ENCODE data around the gene CHST12.

Gene CHST12

DNA sequence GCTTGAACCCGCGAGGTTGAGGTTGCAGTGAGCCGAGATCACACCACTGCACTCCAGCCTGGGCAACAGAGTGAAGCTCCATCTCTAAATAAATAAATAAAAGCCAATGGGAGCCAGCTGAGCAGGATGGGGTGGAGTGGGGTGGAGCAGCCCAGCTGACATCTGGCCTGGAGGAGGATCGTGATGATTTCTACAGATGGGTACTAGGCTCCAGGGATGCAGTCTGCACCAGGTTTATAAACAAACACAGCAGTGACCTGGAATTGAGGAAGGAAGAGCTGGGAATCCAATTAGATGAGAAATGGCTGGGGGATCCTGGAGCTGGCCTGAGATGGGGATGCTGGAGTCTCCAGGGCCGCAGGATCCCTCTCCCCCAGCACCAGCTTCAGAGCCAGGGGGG lies 80.1 kb downstream of the CHST12 start:
- H2AFZ ChIP-seq (ENCODE audit: insufficient read depth, low read length, poor library complexity) = no peak overlapping the region
- H3K27ac ChIP-seq (ENCODE audit: low read depth, low read length) = no peak overlapping the region
- H3K79me2 ChIP-seq (ENCODE audit: control insufficient read depth, insufficient read depth, low read length, poor library complexity) = no peaks in the 10 kb centered on the region
- no peaks in the 10 kb centered on the region for H3K79me1 ChIP-seq (ENCODE audit: low read length)
- H3K27me3 ChIP-seq (ENCODE audit: insufficient read depth, low read length) = no peaks in the 10 kb centered on the region
- H4K8ac ChIP-seq (ENCODE audit: low read depth, low read length) = no peak overlapping the region
- no CpG with 5 or more reads among the region's 5 CpGs for WGBS (ENCODE audit: extremely low coverage, insufficient coverage, insufficient read length)
- no peaks in the 10 kb centered on the region for H3K4me1 ChIP-seq (ENCODE audit: control insufficient read depth in 1 of 2, insufficient read depth in 2 of 2, low read length in 2 of 2)
- H3K4ac ChIP-seq (ENCODE audit: low read depth, low read length) = no peak overlapping the region
- no peaks in the 10 kb centered on the region for H3K36me3 ChIP-seq (ENCODE audit: control insufficient read depth in 1 of 2, insufficient read depth in 2 of 2, low read length in 2 of 2)
- no peak overlapping the region for H2BK5ac ChIP-seq (ENCODE audit: low read depth, low read length, poor library complexity)
- H3K14ac ChIP-seq (ENCODE audit: low read length) = no peak overlapping the region
- H3K18ac ChIP-seq (ENCODE audit: low read length) = no peak overlapping the region
- H3K4me2 ChIP-seq (ENCODE audit: low read length) = no peak overlapping the region
- DNase-seq = no peak
- no peak overlapping the region for H2BK12ac ChIP-seq (ENCODE audit: low read length)
- no peak overlapping the region for H4K12ac ChIP-seq (ENCODE audit: low read depth, low read length)
- no peak overlapping the region for H3K4me3 ChIP-seq (ENCODE audit: low read depth, low read length)
- no peak overlapping the region for H3K9ac ChIP-seq (ENCODE audit: low read length)
- H2AK5ac ChIP-seq (ENCODE audit: low read length) = no peak overlapping the region
- H2BK120ac ChIP-seq (ENCODE audit: insufficient read depth, low read length, poor library complexity) = no peak overlapping the region
- H3K9me3 ChIP-seq (ENCODE audit: insufficient read depth, low read depth, low read length) = no peaks in the 10 kb centered on the region
- H4K91ac ChIP-seq (ENCODE audit: low read depth, low read length) = no peak overlapping the region
- no peak overlapping the region for H3K23ac ChIP-seq (ENCODE audit: low read length)

- no peak overlapping the region for H3K14ac ChIP-seq (ENCODE audit: low read length)
- H3K9ac ChIP-seq (ENCODE audit: low read length) = no peak overlapping the region
- no peak overlapping the region for H2BK120ac ChIP-seq (ENCODE audit: insufficient read depth, low read length, poor library complexity)
- H3K18ac ChIP-seq (ENCODE audit: low read length) = no peak overlapping the region
- H3K79me1 ChIP-seq (ENCODE audit: low read length) = no peaks in the 10 kb centered on the region
- no CpG with 5 or more reads among the region's 12 CpGs for WGBS (ENCODE audit: extremely low coverage, insufficient coverage, insufficient read length)
- H3K27me3 ChIP-seq (ENCODE audit: insufficient read depth, low read length) = no peaks in the 10 kb centered on the region
- no peak overlapping the region for H4K12ac ChIP-seq (ENCODE audit: low read depth, low read length)
- H2AFZ ChIP-seq (ENCODE audit: insufficient read depth, low read length, poor library complexity) = no peak overlapping the region
- no peaks in the 10 kb centered on the region for H3K79me2 ChIP-seq (ENCODE audit: control insufficient read depth, insufficient read depth, low read length, poor library complexity)
- H4K91ac ChIP-seq (ENCODE audit: low read depth, low read length) = no peak overlapping the region
- no peaks in the 10 kb centered on the region for H3K36me3 ChIP-seq (ENCODE audit: control insufficient read depth in 1 of 2, insufficient read depth in 2 of 2, low read length in 2 of 2)
- no peak overlapping the region for H3K23ac ChIP-seq (ENCODE audit: low read length)
- no peaks in the 10 kb centered on the region for H3K4me1 ChIP-seq (ENCODE audit: control insufficient read depth in 1 of 2, insufficient read depth in 2 of 2, low read length in 2 of 2)
- no peak for DNase-seq
- H3K9me3 ChIP-seq (ENCODE audit: insufficient read depth, low read depth, low read length) = no peaks in the 10 kb centered on the region
- H2AK5ac ChIP-seq (ENCODE audit: low read length) = no peak overlapping the region
- no peak overlapping the region for H3K4me3 ChIP-seq (ENCODE audit: low read depth, low read length)
- no peak overlapping the region for H3K27ac ChIP-seq (ENCODE audit: low read depth, low read length)
- H3K4ac ChIP-seq (ENCODE audit: low read depth, low read length) = no peak overlapping the region
- no peak overlapping the region for H4K8ac ChIP-seq (ENCODE audit: low read depth, low read length)
- no peak overlapping the region for H3K4me2 ChIP-seq (ENCODE audit: low read length)
- H2BK5ac ChIP-seq (ENCODE audit: low read depth, low read length, poor library complexity) = no peak overlapping the region
- no peak overlapping the region for H2BK12ac ChIP-seq (ENCODE audit: low read length)
Measured at GRCh38 chr7:2484868-2485267, 81.5 kb downstream of the CHST12 start.

DNA sequence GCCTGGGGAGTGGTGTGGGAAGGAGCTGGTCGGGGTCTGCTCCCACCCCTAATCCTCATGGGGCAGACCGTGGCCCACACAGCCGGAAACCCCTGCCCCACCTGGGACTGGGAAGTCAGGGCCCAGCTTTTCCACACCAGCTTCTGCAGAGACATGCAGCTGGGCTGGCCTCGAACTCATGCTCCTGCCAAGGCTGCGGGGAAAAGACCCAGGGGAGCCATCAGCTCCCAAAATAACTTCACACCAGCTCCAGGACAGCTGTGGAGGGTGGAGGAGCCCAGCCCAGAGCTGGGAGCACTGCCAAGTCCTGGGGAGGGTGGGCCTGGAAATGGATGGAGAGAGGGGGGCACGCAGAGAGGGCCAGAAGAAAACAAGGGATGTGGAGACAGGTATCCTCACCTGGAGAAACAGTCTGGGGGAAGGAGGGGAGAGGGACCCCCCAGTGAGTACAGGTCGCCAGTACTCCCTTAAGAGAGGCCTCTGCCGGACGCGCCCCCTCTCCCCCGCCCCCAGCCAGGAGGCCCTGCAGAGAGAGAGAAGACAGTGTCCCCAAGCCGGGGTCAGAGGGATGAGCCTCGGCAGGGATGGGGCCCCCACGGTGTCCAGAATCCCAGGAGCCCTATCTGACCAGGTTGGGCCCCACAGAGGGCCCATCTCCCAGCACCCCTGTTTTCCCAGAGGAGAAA lies 84.3 kb downstream of the CHST12 start:
- no peak overlapping the region for H3K4me2 ChIP-seq (ENCODE audit: low read length)
- H3K27ac ChIP-seq (ENCODE audit: low read depth, low read length) = no peak overlapping the region
- H3K9ac ChIP-seq (ENCODE audit: low read length) = no peak overlapping the region
- H3K18ac ChIP-seq (ENCODE audit: low read length) = no peak overlapping the region
- no peak overlapping the region for H3K4ac ChIP-seq (ENCODE audit: low read depth, low read length)
- no peaks in the 10 kb centered on the region for H3K36me3 ChIP-seq (ENCODE audit: control insufficient read depth in 1 of 2, insufficient read depth in 2 of 2, low read length in 2 of 2)
- no peak overlapping the region for H2AFZ ChIP-seq (ENCODE audit: insufficient read depth, low read length, poor library complexity)
- no peak overlapping the region for H4K12ac ChIP-seq (ENCODE audit: low read depth, low read length)
- no peaks in the 10 kb centered on the region for H3K27me3 ChIP-seq (ENCODE audit: insufficient read depth, low read length)
- peaks cover 3% of the 10 kb centered on the region for H3K9me3 ChIP-seq (ENCODE audit: insufficient read depth, low read depth, low read length)
- H3K4me1 ChIP-seq (ENCODE audit: control insufficient read depth in 1 of 2, insufficient read depth in 2 of 2, low read length in 2 of 2) = no peaks in the 10 kb centered on the region
- no peak overlapping the region for H2AK5ac ChIP-seq (ENCODE audit: low read length)
- no peak overlapping the region for H4K91ac ChIP-seq (ENCODE audit: low read depth, low read length)
- no peak overlapping the region for H3K23ac ChIP-seq (ENCODE audit: low read length)
- H3K14ac ChIP-seq (ENCODE audit: low read length) = no peak overlapping the region
- no peak for DNase-seq
- no peak overlapping the region for H4K8ac ChIP-seq (ENCODE audit: low read depth, low read length)
- no CpG with 5 or more reads among the region's 14 CpGs for WGBS (ENCODE audit: extremely low coverage, insufficient coverage, insufficient read length)
- H3K79me2 ChIP-seq (ENCODE audit: control insufficient read depth, insufficient read depth, low read length, poor library complexity) = no peaks in the 10 kb centered on the region
- no peak overlapping the region for H3K4me3 ChIP-seq (ENCODE audit: low read depth, low read length)
- no peaks in the 10 kb centered on the region for H3K79me1 ChIP-seq (ENCODE audit: low read length)
- H2BK5ac ChIP-seq (ENCODE audit: low read depth, low read length, poor library complexity) = no peak overlapping the region
- H2BK120ac ChIP-seq (ENCODE audit: insufficient read depth, low read length, poor library complexity) = no peak overlapping the region
- H2BK12ac ChIP-seq (ENCODE audit: low read length) = no peak overlapping the region

DNA sequence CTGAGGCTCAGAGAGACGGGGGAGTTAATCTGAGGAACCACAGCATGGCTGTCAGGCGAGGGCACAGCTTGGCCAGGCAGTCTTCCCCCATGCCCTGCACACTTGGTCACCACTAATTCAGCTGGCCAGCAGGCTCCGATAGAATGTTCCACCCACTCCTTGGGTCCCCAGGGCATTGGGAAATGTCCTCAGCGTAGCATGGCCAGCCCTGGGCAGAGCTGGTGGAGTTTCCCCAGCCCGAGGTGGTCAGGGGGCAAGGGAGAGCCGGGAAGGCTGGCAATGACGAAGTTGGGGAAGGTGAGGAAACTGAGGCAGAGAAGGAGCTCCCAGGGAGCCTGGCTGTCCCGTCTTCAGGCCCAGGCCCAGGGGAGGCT lies 84.8 kb downstream of the CHST12 start:
- no peak overlapping the region for H4K91ac ChIP-seq (ENCODE audit: low read depth, low read length)
- H3K4me3 ChIP-seq (ENCODE audit: low read depth, low read length) = no peak overlapping the region
- H3K36me3 ChIP-seq (ENCODE audit: control insufficient read depth in 1 of 2, insufficient read depth in 2 of 2, low read length in 2 of 2) = no peaks in the 10 kb centered on the region
- no peak overlapping the region for H2AFZ ChIP-seq (ENCODE audit: insufficient read depth, low read length, poor library complexity)
- no peak overlapping the region for H3K14ac ChIP-seq (ENCODE audit: low read length)
- H3K79me2 ChIP-seq (ENCODE audit: control insufficient read depth, insufficient read depth, low read length, poor library complexity) = no peaks in the 10 kb centered on the region
- H3K4me2 ChIP-seq (ENCODE audit: low read length) = no peak overlapping the region
- no peaks in the 10 kb centered on the region for H3K4me1 ChIP-seq (ENCODE audit: control insufficient read depth in 1 of 2, insufficient read depth in 2 of 2, low read length in 2 of 2)
- H3K4ac ChIP-seq (ENCODE audit: low read depth, low read length) = no peak overlapping the region
- H4K8ac ChIP-seq (ENCODE audit: low read depth, low read length) = no peak overlapping the region
- no peak overlapping the region for H3K23ac ChIP-seq (ENCODE audit: low read length)
- no peak overlapping the region for H2BK5ac ChIP-seq (ENCODE audit: low read depth, low read length, poor library complexity)
- peaks cover 3% of the 10 kb centered on the region for H3K9me3 ChIP-seq (ENCODE audit: insufficient read depth, low read depth, low read length)
- WGBS (ENCODE audit: extremely low coverage, insufficient coverage, insufficient read length) = no CpG with 5 or more reads among the region's 8 CpGs
- no peak overlapping the region for H4K12ac ChIP-seq (ENCODE audit: low read depth, low read length)
- H3K18ac ChIP-seq (ENCODE audit: low read length) = no peak overlapping the region
- DNase-seq = no peak
- no peak overlapping the region for H2BK120ac ChIP-seq (ENCODE audit: insufficient read depth, low read length, poor library complexity)
- H2BK12ac ChIP-seq (ENCODE audit: low read length) = no peak overlapping the region
- H3K27me3 ChIP-seq (ENCODE audit: insufficient read depth, low read length) = no peaks in the 10 kb centered on the region
- H3K9ac ChIP-seq (ENCODE audit: low read length) = no peak overlapping the region
- H2AK5ac ChIP-seq (ENCODE audit: low read length) = no peak overlapping the region
- no peak overlapping the region for H3K27ac ChIP-seq (ENCODE audit: low read depth, low read length)
- no peaks in the 10 kb centered on the region for H3K79me1 ChIP-seq (ENCODE audit: low read length)

Data from trophoblast cell (in vitro differentiated cells and primary cell).